SK-N-SH (cell line): ENCODE results near the gene BANF1. TPM values are rescaled to one million over a fixed set of nuclear protein-coding genes. Genes with fewer than 3 reads are reported as not detected.

Experiments
- CTCF ChIA-PET: fragments of 300-600, 350-600 bp; formaldehyde crosslinking; extraction: SDS; loops from one replicate; lab custom pipeline; 2021; lab: Yijun Ruan, JAX
- POLR2A ChIA-PET: fragments of 350-600 bp; sonication (Branson Sonifier 250); formaldehyde crosslinking; extraction: SDS; loops from one replicate; lab custom pipeline; 2020; ENCODE audit warnings: antibody characterized with exemption, inconsistent platforms; lab: Yijun Ruan, JAX
- DNase-seq: peaks from one replicate; pipeline ENCODE4 v3.0.0; 2012
- H2AFZ ChIP-seq: fragments of 200-600 bp; sonication (generic); 2 replicates; pipeline ENCODE4 v1.8.1; 2016; ENCODE audit warnings: antibody characterized with exemption, mild to moderate bottlenecking, low read depth
- H3F3A ChIP-seq: fragments of 200-600 bp; sonication (generic); replicated peaks from 2 replicates; pipeline ENCODE3; 2016; ENCODE audit warnings: antibody characterized with exemption, mild to moderate bottlenecking; ENCODE audit not compliant: insufficient read depth
- H3K27ac ChIP-seq, 2 experiments: fragments of 200-500 bp in 1 of 2; fragments of 200-600 bp in 1 of 2; sonication (Bioruptor generic) in 1 of 2; sonication (generic), shearing (Covaris generic) in 1 of 2; 2 replicates each; pipeline versions ENCODE4 v1.5.1 to v1.6.1; 2014 to 2016; ENCODE audit warnings: low read depth in 2 of 2, inconsistent platforms in 1 of 2, low read length in 1 of 2, mild to moderate bottlenecking in 1 of 2, mixed read lengths in 1 of 2
- H3K27me3 ChIP-seq: fragments of 200-600 bp; sonication (generic), shearing (Covaris generic); 2 replicates; pipeline ENCODE4 v1.6.1; 2016; ENCODE audit warnings: mixed run types; ENCODE audit not compliant: insufficient read depth
- H3K36me3 ChIP-seq, 2 experiments: fragments of 200-500 bp in 1 of 2; fragments of 200-600 bp in 1 of 2; sonication (Bioruptor generic) in 1 of 2; sonication (generic) in 1 of 2; replicated peaks in 1 of 2; 2 replicates each; pipeline versions ENCODE3 to v1.5.1; 2014 to 2016; ENCODE audit warnings: low read length in 1 of 2, mild to moderate bottlenecking in 1 of 2; ENCODE audit not compliant: insufficient read depth in 2 of 2, control insufficient read depth in 1 of 2
- H3K4me1 ChIP-seq, 2 experiments: fragments of 200-500 bp in 1 of 2; fragments of 200-600 bp in 1 of 2; sonication (Bioruptor generic) in 1 of 2; sonication (generic), shearing (Covaris generic) in 1 of 2; 2 replicates each; pipeline versions ENCODE4 v1.5.1 to v1.6.1; 2014 to 2016; ENCODE audit warnings: low read depth in 1 of 2, low read length in 1 of 2, mixed run types in 1 of 2; ENCODE audit not compliant: insufficient read depth in 2 of 2, control insufficient read depth in 1 of 2
- H3K4me2 ChIP-seq: fragments of 200-600 bp; sonication (generic), shearing (Covaris generic); 2 replicates; pipeline ENCODE4 v1.6.1; 2017; ENCODE audit warnings: mixed run types
- H3K4me3 ChIP-seq, 2 experiments: fragments of 200-500 bp in 1 of 2; fragments of 200-600 bp in 1 of 2; sonication (Bioruptor generic) in 1 of 2; sonication (generic), shearing (Covaris generic) in 1 of 2; 2 replicates each; pipeline versions ENCODE4 v1.5.1 to v1.8.1; 2014 to 2016; ENCODE audit warnings: low read depth in 2 of 2, inconsistent platforms in 1 of 2, low read length in 1 of 2, mild to moderate bottlenecking in 1 of 2, mixed read lengths in 1 of 2, moderate library complexity in 1 of 2
- H3K79me2 ChIP-seq: fragments of 200-600 bp; sonication (generic); 2 replicates; pipeline ENCODE4 v1.8.1; 2017; ENCODE audit warnings: mild to moderate bottlenecking; ENCODE audit not compliant: insufficient read depth
- H3K9ac ChIP-seq: fragments of 200-600 bp; sonication (generic); 2 replicates; pipeline ENCODE4 v1.6.1; 2017; ENCODE audit warnings: mixed run types
- H3K9me2 ChIP-seq: fragments of 200-600 bp; sonication (generic); 2 replicates; pipeline ENCODE4 v1.6.1; 2017; ENCODE audit warnings: mixed run types
- H3K9me3 ChIP-seq: fragments of 200-600 bp; sonication (generic); 2 replicates; pipeline ENCODE4 v1.6.1; 2017; ENCODE audit warnings: mixed run types, mild to moderate bottlenecking, moderate library complexity
- H4K20me1 ChIP-seq: fragments of 200-600 bp; sonication (generic); 2 replicates; pipeline ENCODE4 v1.6.1; 2017; ENCODE audit warnings: mild to moderate bottlenecking, mixed run types; ENCODE audit not compliant: insufficient read depth
- ELF1 ChIP-seq: IDR thresholded peaks from 2 replicates; pipeline ENCODE4 v1.4.0; 2012
- GABPA ChIP-seq: IDR thresholded peaks from 2 replicates; pipeline ENCODE4 v1.4.0; 2012; ENCODE audit warnings: low read depth, mild to moderate bottlenecking
- GATA2 ChIP-seq: sonication (generic); formaldehyde crosslinking; IDR thresholded peaks from 2 replicates; pipeline ENCODE4 v1.5.0; 2020; ENCODE audit warnings: mild to moderate bottlenecking, missing genetic modification reagents
- NRF1 ChIP-seq: IDR thresholded peaks from 2 replicates; pipeline ENCODE4 v1.6.1; 2012; ENCODE audit warnings: low read depth, mild to moderate bottlenecking, low read length
- RCOR1 ChIP-seq: fragments of 150-350 bp; IDR thresholded peaks from 2 replicates; pipeline ENCODE4 v1.6.1; 2017; ENCODE audit warnings: antibody characterized with exemption, low read length
- RXRA ChIP-seq: IDR thresholded peaks from 2 replicates; pipeline ENCODE4 v1.4.0; 2012; ENCODE audit warnings: low read depth, mild to moderate bottlenecking, borderline replicate concordance
- TCF12 ChIP-seq: IDR thresholded peaks from 2 replicates; pipeline ENCODE4 v1.4.0; 2012
- YY1 ChIP-seq: IDR thresholded peaks from 2 replicates; pipeline ENCODE4 v1.4.0; 2012; ENCODE audit warnings: low read depth, mild to moderate bottlenecking
- WGBS: methylation state at CpG from one replicate; pipeline ENCODE4 v1.1.6; 2017; ENCODE audit warnings: low lambda C conversion rate; 5-methylcytosine and 5-hydroxymethylcytosine counted together
- polyA plus RNA-seq, 3 experiments: library from polyadenylated mRNA; depleted of rRNA; stranded (reverse); fragments of >200 nt; gene quantifications; 2 replicates each; pipeline ENCODE4 v1.2.3, GENCODE V29; 2012
- TF ChIP-seq, protein P1 (sequence below): IDR thresholded peaks from 2 replicates; pipeline ENCODE4 v1.4.0; 2012; ENCODE audit warnings: low read depth, borderline replicate concordance
- TF ChIP-seq, protein P2 (sequence below): IDR thresholded peaks from 2 replicates; pipeline ENCODE4 v1.4.0; 2012; ENCODE audit warnings: low read depth
- TF ChIP-seq, protein P3 (sequence below): fragments of 200-600 bp; sonication (generic); IDR thresholded peaks from 2 replicates; pipeline ENCODE4 v1.6.1; 2017; ENCODE audit warnings: antibody characterized with exemption, mild to moderate bottlenecking, moderate library complexity
- TF ChIP-seq, protein P4 (sequence below): IDR thresholded peaks from 2 replicates; pipeline ENCODE4 v1.4.0; 2012; ENCODE audit warnings: low read depth, borderline replicate concordance

BANF1 gene
- polyA plus RNA-seq, 1 of the 3 experiments (the other 2 are of a cell fraction), result 382 TPM

DNA sequence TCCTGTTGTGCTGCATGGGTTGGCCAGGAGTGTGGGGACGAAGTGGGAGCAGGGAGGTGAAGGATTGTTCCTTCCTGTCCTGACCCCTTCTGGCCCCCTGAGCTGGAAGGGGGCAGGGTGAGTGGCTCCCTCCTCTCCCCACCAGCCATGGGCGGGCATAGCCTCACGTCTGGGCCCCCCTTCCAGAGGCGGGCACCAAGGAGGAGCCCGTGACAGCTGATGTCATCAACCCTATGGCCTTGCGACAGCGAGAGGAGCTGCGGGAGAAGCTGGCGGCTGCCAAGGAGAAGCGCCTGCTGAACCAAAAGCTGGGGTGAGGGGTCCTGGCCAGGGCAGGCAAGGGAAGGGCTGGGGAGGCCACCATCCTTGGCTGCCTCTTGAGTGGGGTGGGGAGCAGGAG is 37.4 kb upstream of the BANF1 start:
- H3K36me3 ChIP-seq, result peaks cover 36 to 49% of the 10 kb centered on the region in 2 experiments
- peaks cover 57% of the 10 kb centered on the region for H3K79me2 ChIP-seq
- no peaks in the 10 kb centered on the region for H3K27me3 ChIP-seq
- no peak overlapping the region for H3K4me2 ChIP-seq
- peaks cover 8 to 14% of the 10 kb centered on the region in 2 experiments; a peak in 3 of 4 replicates for H3K4me1 ChIP-seq
- no peak for DNase-seq
- H2AFZ ChIP-seq, result no peak overlapping the region
- H3K9ac ChIP-seq, result no peak overlapping the region
- ChIA-PET CTCF (interaction anchor here (1.0 to 2.0 kb wide), 4 partner anchors 25 to 253 kb away, joined by 3 to 5 read pairs (median 3); partner anchors contain the start of genes FIBP and KAT5), POLR2A (interaction anchor here (0.5 kb wide), 1 partner anchor 78 kb away, joined by 3 read pairs; no protein-coding TSS in a partner anchor)
- peaks cover 4% of the 10 kb centered on the region for H3F3A ChIP-seq
- H3K27ac ChIP-seq, result no peak overlapping the region
- 100% methylated on average over 4 of the region's 10 CpGs for WGBS
- TF ChIP-seq YY1 (no peak), GABPA (no peak), RXRA (no peak), ELF1 (no peak), NRF1 (no peak), TCF12 (no peak), RCOR1 (no peak), GATA2 (CRISPR knock-in tag) (no peak)
- TF ChIP-seq, protein P1, sequence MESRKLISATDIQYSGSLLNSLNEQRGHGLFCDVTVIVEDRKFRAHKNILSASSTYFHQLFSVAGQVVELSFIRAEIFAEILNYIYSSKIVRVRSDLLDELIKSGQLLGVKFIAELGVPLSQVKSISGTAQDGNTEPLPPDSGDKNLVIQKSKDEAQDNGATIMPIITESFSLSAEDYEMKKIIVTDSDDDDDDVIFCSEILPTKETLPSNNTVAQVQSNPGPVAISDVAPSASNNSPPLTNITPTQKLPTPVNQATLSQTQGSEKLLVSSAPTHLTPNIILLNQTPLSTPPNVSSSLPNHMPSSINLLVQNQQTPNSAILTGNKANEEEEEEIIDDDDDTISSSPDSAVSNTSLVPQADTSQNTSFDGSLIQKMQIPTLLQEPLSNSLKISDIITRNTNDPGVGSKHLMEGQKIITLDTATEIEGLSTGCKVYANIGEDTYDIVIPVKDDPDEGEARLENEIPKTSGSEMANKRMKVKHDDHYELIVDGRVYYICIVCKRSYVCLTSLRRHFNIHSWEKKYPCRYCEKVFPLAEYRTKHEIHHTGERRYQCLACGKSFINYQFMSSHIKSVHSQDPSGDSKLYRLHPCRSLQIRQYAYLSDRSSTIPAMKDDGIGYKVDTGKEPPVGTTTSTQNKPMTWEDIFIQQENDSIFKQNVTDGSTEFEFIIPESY, result no peak
- TF ChIP-seq, protein P2, sequence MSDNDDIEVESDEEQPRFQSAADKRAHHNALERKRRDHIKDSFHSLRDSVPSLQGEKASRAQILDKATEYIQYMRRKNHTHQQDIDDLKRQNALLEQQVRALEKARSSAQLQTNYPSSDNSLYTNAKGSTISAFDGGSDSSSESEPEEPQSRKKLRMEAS, result no peak
- TF ChIP-seq, protein P3, sequence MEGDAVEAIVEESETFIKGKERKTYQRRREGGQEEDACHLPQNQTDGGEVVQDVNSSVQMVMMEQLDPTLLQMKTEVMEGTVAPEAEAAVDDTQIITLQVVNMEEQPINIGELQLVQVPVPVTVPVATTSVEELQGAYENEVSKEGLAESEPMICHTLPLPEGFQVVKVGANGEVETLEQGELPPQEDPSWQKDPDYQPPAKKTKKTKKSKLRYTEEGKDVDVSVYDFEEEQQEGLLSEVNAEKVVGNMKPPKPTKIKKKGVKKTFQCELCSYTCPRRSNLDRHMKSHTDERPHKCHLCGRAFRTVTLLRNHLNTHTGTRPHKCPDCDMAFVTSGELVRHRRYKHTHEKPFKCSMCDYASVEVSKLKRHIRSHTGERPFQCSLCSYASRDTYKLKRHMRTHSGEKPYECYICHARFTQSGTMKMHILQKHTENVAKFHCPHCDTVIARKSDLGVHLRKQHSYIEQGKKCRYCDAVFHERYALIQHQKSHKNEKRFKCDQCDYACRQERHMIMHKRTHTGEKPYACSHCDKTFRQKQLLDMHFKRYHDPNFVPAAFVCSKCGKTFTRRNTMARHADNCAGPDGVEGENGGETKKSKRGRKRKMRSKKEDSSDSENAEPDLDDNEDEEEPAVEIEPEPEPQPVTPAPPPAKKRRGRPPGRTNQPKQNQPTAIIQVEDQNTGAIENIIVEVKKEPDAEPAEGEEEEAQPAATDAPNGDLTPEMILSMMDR, result no peak
- TF ChIP-seq, protein P4, sequence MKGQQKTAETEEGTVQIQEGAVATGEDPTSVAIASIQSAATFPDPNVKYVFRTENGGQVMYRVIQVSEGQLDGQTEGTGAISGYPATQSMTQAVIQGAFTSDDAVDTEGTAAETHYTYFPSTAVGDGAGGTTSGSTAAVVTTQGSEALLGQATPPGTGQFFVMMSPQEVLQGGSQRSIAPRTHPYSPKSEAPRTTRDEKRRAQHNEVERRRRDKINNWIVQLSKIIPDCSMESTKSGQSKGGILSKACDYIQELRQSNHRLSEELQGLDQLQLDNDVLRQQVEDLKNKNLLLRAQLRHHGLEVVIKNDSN, result no peak
- H4K20me1 ChIP-seq, result peaks cover 9% of the 10 kb centered on the region; the same call in 1 of the 2 replicates
- no peak overlapping the region for H3K4me3 ChIP-seq
- no peaks in the 10 kb centered on the region for H3K9me3 ChIP-seq
- no peaks in the 10 kb centered on the region for H3K9me2 ChIP-seq
